GM12878 (cell line): ENCODE results near the gene TRIM60. TPM values are rescaled to one million over a fixed set of nuclear protein-coding genes. Genes with fewer than 3 reads are reported as not detected.

ENCODE experiments used
- polyA plus RNA-seq, 11 experiments: library from polyadenylated mRNA; depleted of rRNA in 4 of 11; unstranded in 6 of 11; stranded (reverse) in 5 of 11; fragments of >200 nt; fragmentation: Nextera tagmentation in 4 of 11; fragmentation: Illumina TruSeq in 1 of 11; extraction: Ambion mirVana in 4 of 11; extraction: Trizol in 1 of 11; gene quantifications; 1 replicate in 1 of 11; 2 replicates in 10 of 11; pipeline versions ENCODE4 v1.2.1 to v1.2.3, GENCODE V29; 2011 to 2016; ENCODE audit warnings: inconsistent platforms in 2 of 11, missing spikeins in 2 of 11, low read depth in 1 of 11
- small RNA-seq: library from RNA; depleted of rRNA; stranded (forward); fragments of <200 nt; gene quantifications from one replicate; pipeline ENCODE3, GENCODE V24; 2014
- total RNA-seq, 4 experiments: library from RNA; depleted of rRNA in 3 of 4; stranded (reverse); fragments of >200 nt in 3 of 4; fragmentation: Illumina TruSeq in 1 of 4; extraction: Trizol in 1 of 4; gene quantifications; 2 replicates each; pipeline versions ENCODE4 v1.2.1 to v1.2.3, GENCODE V29; 2013 to 2021

TRIM60 gene
- total and polyA plus RNA-seq, 10 of the 15 experiments (the other 5 are each of a cell fraction or from before 2014, with no cell fraction given), result not detected

Small RNA genes lying within 50 kb of the gene (small RNA-seq; reads per million reads assigned to genes)
- not detected for gene AC106872.12

Other genes with a start within 250 kb of the TRIM60 start
- 0.85 and 1.9 TPM in 2 replicates for gene APELA, start 154.8 kb upstream of the TRIM60 start, total RNA-seq (2014; rRNA removed)
- 0.55 and 0.89 TPM in 2 replicates for gene APELA, start 154.8 kb upstream of the TRIM60 start, total RNA-seq (2014; rRNA removed; fragmentation: Illumina TruSeq; extraction: Trizol)
- 0.64 and 1.3 TPM in 2 replicates for gene APELA, start 154.8 kb upstream of the TRIM60 start, total RNA-seq (2021)
- 6.9 and 13.1 TPM in 2 replicates for gene APELA, start 154.8 kb upstream of the TRIM60 start, polyA plus RNA-seq (2011; rRNA removed)
- 0.79 and 0.82 TPM in 2 replicates for gene APELA, start 154.8 kb upstream of the TRIM60 start, polyA plus RNA-seq (2014; fragmentation: Illumina TruSeq; extraction: Trizol)
- gene APELA, start 154.8 kb upstream of the TRIM60 start, polyA plus RNA-seq (2014; fragmentation: Nextera tagmentation; extraction: Ambion mirVana), result 1 to 10 TPM; 1.2 TPM
- gene APELA, start 154.8 kb upstream of the TRIM60 start, polyA plus RNA-seq (2014; rRNA removed), result 0.86 and 1.4 TPM in 2 replicates
- 1 to 10 TPM; 1.7 to 2.0 TPM for gene APELA, start 154.8 kb upstream of the TRIM60 start, polyA plus RNA-seq (2016; fragmentation: Nextera tagmentation; extraction: Ambion mirVana)
- 3.4 TPM in 2 replicates for gene TRIM61, start 54.3 kb upstream of the TRIM60 start, total RNA-seq (2014; rRNA removed)
- gene TRIM61, start 54.3 kb upstream of the TRIM60 start, total RNA-seq (2014; rRNA removed; fragmentation: Illumina TruSeq; extraction: Trizol), result 5.2 and 5.9 TPM in 2 replicates
- gene TRIM61, start 54.3 kb upstream of the TRIM60 start, total RNA-seq (2021), result 5.6 and 5.7 TPM in 2 replicates
- 3.2 and 4.0 TPM in 2 replicates for gene TRIM61, start 54.3 kb upstream of the TRIM60 start, polyA plus RNA-seq (2011; rRNA removed)
- gene TRIM61, start 54.3 kb upstream of the TRIM60 start, polyA plus RNA-seq (2014; fragmentation: Illumina TruSeq; extraction: Trizol), result 5.7 and 6.1 TPM in 2 replicates
- 1 to 10 TPM; 7.1 to 9.0 TPM for gene TRIM61, start 54.3 kb upstream of the TRIM60 start, polyA plus RNA-seq (2014; fragmentation: Nextera tagmentation; extraction: Ambion mirVana)
- gene TRIM61, start 54.3 kb upstream of the TRIM60 start, polyA plus RNA-seq (2014; rRNA removed), result 3.3 TPM in 2 replicates
- gene TRIM61, start 54.3 kb upstream of the TRIM60 start, polyA plus RNA-seq (2016; fragmentation: Nextera tagmentation; extraction: Ambion mirVana), result 10 to 100 TPM in 1 of 2 experiments, 1 to 10 TPM in 1; 8.5 to 10.9 TPM
- gene TRIM75, start 21.9 kb downstream of the TRIM60 start, total RNA-seq (2014; rRNA removed), result not detected in 2 replicates
- not detected in 2 replicates for gene TRIM75, start 21.9 kb downstream of the TRIM60 start, total RNA-seq (2014; rRNA removed; fragmentation: Illumina TruSeq; extraction: Trizol)
- gene TRIM75, start 21.9 kb downstream of the TRIM60 start, total RNA-seq (2021), result not detected in 2 replicates
- not detected in 2 replicates for gene TRIM75, start 21.9 kb downstream of the TRIM60 start, polyA plus RNA-seq (2011; rRNA removed)
- not detected in 2 replicates for gene TRIM75, start 21.9 kb downstream of the TRIM60 start, polyA plus RNA-seq (2014; fragmentation: Illumina TruSeq; extraction: Trizol)
- not detected for gene TRIM75, start 21.9 kb downstream of the TRIM60 start, polyA plus RNA-seq (2014; fragmentation: Nextera tagmentation; extraction: Ambion mirVana)
- gene TRIM75, start 21.9 kb downstream of the TRIM60 start, polyA plus RNA-seq (2014; rRNA removed), result not detected in 2 replicates
- not detected for gene TRIM75, start 21.9 kb downstream of the TRIM60 start, polyA plus RNA-seq (2016; fragmentation: Nextera tagmentation; extraction: Ambion mirVana)
- gene TMEM192, start 80.9 kb downstream of the TRIM60 start, total RNA-seq (2014; rRNA removed), result 10.0 and 16.0 TPM in 2 replicates
- gene TMEM192, start 80.9 kb downstream of the TRIM60 start, total RNA-seq (2014; rRNA removed; fragmentation: Illumina TruSeq; extraction: Trizol), result 10.1 and 10.4 TPM in 2 replicates
- 8.9 and 10.6 TPM in 2 replicates for gene TMEM192, start 80.9 kb downstream of the TRIM60 start, total RNA-seq (2021)
- 11.3 and 13.1 TPM in 2 replicates for gene TMEM192, start 80.9 kb downstream of the TRIM60 start, polyA plus RNA-seq (2011; rRNA removed)
- 13.2 and 16.0 TPM in 2 replicates for gene TMEM192, start 80.9 kb downstream of the TRIM60 start, polyA plus RNA-seq (2014; fragmentation: Illumina TruSeq; extraction: Trizol)
- gene TMEM192, start 80.9 kb downstream of the TRIM60 start, polyA plus RNA-seq (2014; fragmentation: Nextera tagmentation; extraction: Ambion mirVana), result 1 to 10 TPM; 1.8 to 3.8 TPM
- 8.6 and 10.7 TPM in 2 replicates for gene TMEM192, start 80.9 kb downstream of the TRIM60 start, polyA plus RNA-seq (2014; rRNA removed)
- 10 to 100 TPM; 10.0 to 13.1 TPM for gene TMEM192, start 80.9 kb downstream of the TRIM60 start, polyA plus RNA-seq (2016; fragmentation: Nextera tagmentation; extraction: Ambion mirVana)
- gene KLHL2, start 175.6 kb downstream of the TRIM60 start, total RNA-seq (2014; rRNA removed), result 12.8 and 15.4 TPM in 2 replicates
- gene KLHL2, start 175.6 kb downstream of the TRIM60 start, total RNA-seq (2014; rRNA removed; fragmentation: Illumina TruSeq; extraction: Trizol), result 14.6 and 15.8 TPM in 2 replicates
- 15.6 and 18.9 TPM in 2 replicates for gene KLHL2, start 175.6 kb downstream of the TRIM60 start, total RNA-seq (2021)
- 22.8 and 31.2 TPM in 2 replicates for gene KLHL2, start 175.6 kb downstream of the TRIM60 start, polyA plus RNA-seq (2011; rRNA removed)
- 12.9 and 19.2 TPM in 2 replicates for gene KLHL2, start 175.6 kb downstream of the TRIM60 start, polyA plus RNA-seq (2014; fragmentation: Illumina TruSeq; extraction: Trizol)
- gene KLHL2, start 175.6 kb downstream of the TRIM60 start, polyA plus RNA-seq (2014; fragmentation: Nextera tagmentation; extraction: Ambion mirVana), result 1 to 10 TPM; 8.6 TPM
- gene KLHL2, start 175.6 kb downstream of the TRIM60 start, polyA plus RNA-seq (2014; rRNA removed), result 12.4 and 17.5 TPM in 2 replicates
- 10 to 100 TPM in 1 of 2 experiments, 1 to 10 TPM in 1; 4.8 to 12.0 TPM for gene KLHL2, start 175.6 kb downstream of the TRIM60 start, polyA plus RNA-seq (2016; fragmentation: Nextera tagmentation; extraction: Ambion mirVana)